Adrenal gland (tissue), 12 donors: ENCODE measurements around the gene ABCC6. TPM values are rescaled to one million over a fixed set of nuclear protein-coding genes. Genes with fewer than 3 reads are reported as not detected.

Experiments used
- DNase-seq, 7 donors: peaks; one replicate each; pipeline ENCODE4 v3.0.0-alpha.2; 2019 to 2020
- H3K27ac ChIP-seq, 5 donors: fragments of 200-600 bp; sonication (generic) in 4 of 5; 1 replicate in 3 of 5; 2 replicates in 2 of 5; pipeline versions ENCODE4 v1.5.1 to v1.8.0; 2016 to 2020; ENCODE audit warnings: mild to moderate bottlenecking in 1 of 5
- H3K27me3 ChIP-seq: fragments of 200-600 bp; 2 replicates; pipeline ENCODE4 v1.8.0; 2021
- H3K36me3 ChIP-seq, 2 donors: fragments of 200-600 bp; replicated peaks in 1 of 2; 1 replicate in 1 of 2; 2 replicates in 1 of 2; pipeline versions ENCODE4 v1.5.1 to v1.8.0; 2018 to 2022
- H3K4me1 ChIP-seq, 2 donors: fragments of 200-600 bp; replicated peaks in 1 of 2; 1 replicate in 1 of 2; 2 replicates in 1 of 2; pipeline versions ENCODE4 v1.5.1 to v1.8.0; 2018 to 2021
- H3K4me3 ChIP-seq, 4 donors: fragments of 200-600 bp; sonication (generic) in 3 of 4; one replicate each; pipeline ENCODE4 v1.5.1; 2016 to 2018
- H3K9me3 ChIP-seq, 3 donors: fragments of 200-600 bp; sonication (generic) in 1 of 3; replicated peaks in 1 of 3; 1 replicate in 2 of 3; 2 replicates in 1 of 3; pipeline versions ENCODE4 v1.5.1 to v1.8.0; 2016 to 2021
- CTCF ChIP-seq, 6 experiments: fragments of 450-650 bp in 4 of 6; fragments of 200-600 bp in 2 of 6; sonication (generic) in 1 of 6; IDR thresholded peaks; 1 replicate in 5 of 6; 2 replicates in 1 of 6; pipeline versions ENCODE4 v1.5.1 to v1.8.0; 2016 to 2021; ENCODE audit warnings: antibody characterized with exemption in 6 of 6, mild to moderate bottlenecking in 2 of 6, moderate library complexity in 1 of 6
- POLR2A ChIP-seq, 2 donors: fragments of 450-650 bp; IDR thresholded peaks; one replicate each; pipeline ENCODE4 v1.6.1; 2017; ENCODE audit warnings: antibody characterized with exemption in 2 of 2, mild to moderate bottlenecking in 2 of 2, moderate library complexity in 1 of 2
- WGBS, 4 donors: extraction: QIAGEN DNeasy Blood & Tissue Kit in 2 of 4; methylation state at CpG; one replicate each; pipeline versions ENCODE4 v1.1.5 to v1.1.7; 2013 to 2017; 5-methylcytosine and 5-hydroxymethylcytosine counted together
- intact Hi-C, 2 donors: fragments of 100-400 bp; cut with DNase I; formaldehyde crosslinking; loops; one replicate each; pipeline versions ENCODE4 v1.14.1 to v1.15.0; 2022 to 2023
- polyA plus RNA-seq, 3 donors: library from polyadenylated mRNA; stranded (reverse); fragments of 200-250 nt in 2 of 3; fragments of 350-450 nt in 1 of 3; fragmentation: Illumina TruSeq in 1 of 3; extraction: RNeasy Lipid Tissue Mini Kit (QIAGEN cat#74804) in 1 of 3; gene quantifications; one replicate each; pipeline ENCODE4 v1.2.3, GENCODE V29; 2013 to 2014
- total RNA-seq, 9 donors: library from RNA; depleted of rRNA in 4 of 9; stranded (reverse); fragments of >200 nt in 4 of 9; fragments of 120-200 nt in 1 of 9; fragmentation: NEBNext Ultra II Directional in 1 of 9; extraction: Animal tissue kit (Norgen Biotek cat#: 25700) in 1 of 9; gene quantifications; one replicate each; pipeline versions ENCODE4 v1.1.0 to v1.2.4, GENCODE V29; 2013 to 2023
- donor health status: healthy with polysubstance abuse.
- donor health status: Bipolar disorder and iron deficiency.
- donor health status: DM: yes; HTN: yes; CAD: no.
- donor health status: DM: no; HTN: no; CAD: no.
- donor health status: DM: no; HTN: no; CAD: no.
- donor health status: DM: yes; HTN: yes; CAD: no.

ABCC6 gene
- total and polyA plus RNA-seq, 12 donors: 0.79 to 32.2 (median 4.5) TPM

DNA sequence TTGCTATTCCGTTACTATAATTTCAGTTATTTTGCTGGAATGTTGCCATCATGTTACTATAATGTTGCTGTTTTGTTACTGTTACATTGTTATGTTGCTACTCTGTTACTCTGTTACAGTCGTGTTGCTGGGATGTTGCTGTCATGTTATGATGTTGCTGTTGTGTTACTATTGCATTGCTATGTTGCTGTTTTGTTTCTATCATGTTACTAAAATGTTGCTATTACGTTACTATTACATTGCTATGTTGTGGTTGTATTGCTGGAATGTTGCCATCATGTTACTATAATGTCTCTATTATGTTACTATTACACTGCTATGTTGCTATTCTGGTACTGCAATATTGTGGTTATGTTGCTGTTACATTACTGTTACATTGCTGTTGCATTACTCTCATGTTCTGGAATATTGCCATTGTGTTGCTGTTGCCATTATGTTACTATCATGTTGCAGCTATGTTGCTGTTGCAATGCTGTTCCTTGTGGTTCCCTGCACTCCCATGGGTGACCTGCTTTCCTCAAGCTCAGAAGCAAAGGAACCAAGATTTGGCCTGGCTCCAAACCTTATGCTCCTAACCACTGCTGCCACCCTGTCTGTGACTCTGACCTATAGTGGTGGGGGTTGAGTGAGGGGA is 64.4 kb downstream of the ABCC6 start:
- no peaks in the 10 kb centered on the region for H3K27me3 ChIP-seq
- peaks cover 0 to 8% (median 0%) of the 10 kb centered on the region in 3 donors for H3K9me3 ChIP-seq
- H3K4me1 ChIP-seq: no peaks in the 10 kb centered on the region
- DNase-seq: no peak
- intact Hi-C loops: no loop called here
- no peak overlapping the region for H3K4me3 ChIP-seq
- H3K27ac ChIP-seq: no peak overlapping the region
- H3K36me3 ChIP-seq: no peaks in the 10 kb centered on the region
- 76 to 88% (median 82%) methylated on average over 3 of the region's 3 CpGs for WGBS, 4 donors
- TF ChIP-seq CTCF (IDR thresholded peaks at IDR 0.05) (no peak), POLR2A (IDR thresholded peaks at IDR 0.05) (no peak)

DNA sequence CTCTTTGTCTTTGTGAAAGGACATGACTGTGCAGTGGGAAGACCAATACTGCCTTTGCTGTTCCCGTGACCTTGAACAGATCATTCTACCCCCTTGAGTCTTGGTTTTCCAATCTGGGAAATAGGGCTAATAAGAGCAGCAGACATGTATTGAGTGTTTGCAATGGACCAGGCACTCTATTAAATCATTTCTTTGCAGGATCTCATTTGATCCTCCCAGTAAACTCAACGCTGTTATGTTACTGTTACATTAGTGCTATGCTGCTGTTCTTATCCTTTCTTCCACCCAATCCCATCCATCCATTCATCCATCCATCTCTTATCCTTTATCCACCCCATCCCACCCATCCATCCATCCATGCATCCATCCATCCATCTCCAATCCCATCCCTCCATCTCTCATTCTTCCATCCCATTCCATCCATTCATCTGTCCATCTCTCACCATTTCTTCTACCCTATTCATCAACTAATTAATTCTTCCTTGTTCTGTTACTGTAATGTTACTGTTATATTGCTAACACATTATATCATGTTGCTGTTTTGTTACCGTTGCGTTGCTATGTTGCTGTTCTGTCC is 65.1 kb downstream of the ABCC6 start:
- H3K9me3 ChIP-seq: peaks cover 0 to 8% (median 0%) of the 10 kb centered on the region in 3 donors
- no peak overlapping the region for H3K27ac ChIP-seq
- no peaks in the 10 kb centered on the region for H3K4me1 ChIP-seq
- no peak overlapping the region for H3K4me3 ChIP-seq
- H3K36me3 ChIP-seq: no peaks in the 10 kb centered on the region
- H3K27me3 ChIP-seq: no peaks in the 10 kb centered on the region
- TF ChIP-seq POLR2A (IDR thresholded peaks at IDR 0.05) (no peak), CTCF (IDR thresholded peaks at IDR 0.05) (no peak)
- no peak for DNase-seq
- 84 to 98% (median 90%) methylated on average over 4 of the region's 4 CpGs for WGBS, 4 donors
- intact Hi-C loops: no loop called here

DNA sequence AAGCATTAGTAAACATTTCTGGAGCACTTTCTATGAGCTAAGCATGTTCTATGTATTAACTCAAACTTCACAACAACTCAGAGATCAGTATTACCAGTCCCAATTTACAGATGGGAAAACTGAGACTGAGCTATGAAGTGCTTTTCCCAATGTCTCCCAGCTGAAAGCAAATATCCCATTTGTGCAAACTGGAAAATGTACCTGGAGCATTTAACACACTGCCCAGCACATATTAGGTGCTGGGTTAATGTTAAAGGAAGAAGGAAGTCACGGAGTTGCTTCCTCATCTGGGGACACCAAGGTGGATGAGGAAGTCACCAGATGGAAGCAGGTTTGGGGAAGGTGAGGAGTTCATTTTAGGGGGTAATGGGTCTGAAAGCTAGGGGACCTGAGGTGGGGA is 66.1 kb downstream of the ABCC6 start:
- intact Hi-C loops: no loop called here
- Histone ChIP-seq H3K36me3 (no peaks in the 10 kb centered on the region), H3K27me3 (no peaks in the 10 kb centered on the region), H3K4me3 (no peak overlapping the region), H3K4me1 (no peaks in the 10 kb centered on the region), H3K27ac (no peak overlapping the region), H3K9me3 (peaks cover 0 to 8% (median 0%) of the 10 kb centered on the region in 3 donors)
- TF ChIP-seq POLR2A (IDR thresholded peaks at IDR 0.05): no peak
- no peak for TF ChIP-seq CTCF (IDR thresholded peaks at IDR 0.05)
- 87 to 91% (median 89%) methylated on average over 1 of the region's 1 CpG for WGBS, 4 donors
- DNase-seq: no peak

GRCh38 chr16:16155234-16155633 is 68.1 kb downstream of the ABCC6 start:
- Histone ChIP-seq H3K36me3 (no peaks in the 10 kb centered on the region), H3K9me3 (peaks cover 0 to 8% (median 0%) of the 10 kb centered on the region in 3 donors), H3K4me1 (peaks cover 11 to 12% of the 10 kb centered on the region in 2 donors), H3K27ac (no peak overlapping the region), H3K27me3 (no peaks in the 10 kb centered on the region), H3K4me3 (no peak overlapping the region)
- intact Hi-C loops: no loop called here
- WGBS, 4 donors: 87 to 93% (median 89%) methylated on average over 3 of the region's 3 CpGs
- no peak for DNase-seq
- TF ChIP-seq CTCF (IDR thresholded peaks at IDR 0.05): no peak
- TF ChIP-seq POLR2A (IDR thresholded peaks at IDR 0.05): no peak
